SK-N-SH (cell line): ENCODE data around the gene SLC6A17. TPM values are rescaled to one million over a fixed set of nuclear protein-coding genes. Genes with fewer than 3 reads are reported as not detected.

Experiments used
- CTCF ChIA-PET: fragments of 300-600, 350-600 bp; formaldehyde crosslinking; extraction: SDS; loops from one replicate; lab custom pipeline; 2021; lab: Yijun Ruan, JAX
- POLR2A ChIA-PET: fragments of 350-600 bp; sonication (Branson Sonifier 250); formaldehyde crosslinking; extraction: SDS; loops from one replicate; lab custom pipeline; 2020; ENCODE audit warnings: antibody characterized with exemption, inconsistent platforms; lab: Yijun Ruan, JAX
- DNase-seq: peaks from one replicate; pipeline ENCODE4 v3.0.0; 2012
- H2AFZ ChIP-seq: fragments of 200-600 bp; sonication (generic); 2 replicates; pipeline ENCODE4 v1.8.1; 2016; ENCODE audit warnings: antibody characterized with exemption, mild to moderate bottlenecking, low read depth
- H3F3A ChIP-seq: fragments of 200-600 bp; sonication (generic); replicated peaks from 2 replicates; pipeline ENCODE3; 2016; ENCODE audit warnings: antibody characterized with exemption, mild to moderate bottlenecking; ENCODE audit not compliant: insufficient read depth
- H3K27ac ChIP-seq, 2 experiments: fragments of 200-500 bp in 1 of 2; fragments of 200-600 bp in 1 of 2; sonication (Bioruptor generic) in 1 of 2; sonication (generic), shearing (Covaris generic) in 1 of 2; 2 replicates each; pipeline versions ENCODE4 v1.5.1 to v1.6.1; 2014 to 2016; ENCODE audit warnings: low read depth in 2 of 2, inconsistent platforms in 1 of 2, low read length in 1 of 2, mild to moderate bottlenecking in 1 of 2, mixed read lengths in 1 of 2
- H3K27me3 ChIP-seq: fragments of 200-600 bp; sonication (generic), shearing (Covaris generic); 2 replicates; pipeline ENCODE4 v1.6.1; 2016; ENCODE audit warnings: mixed run types; ENCODE audit not compliant: insufficient read depth
- H3K36me3 ChIP-seq, 2 experiments: fragments of 200-500 bp in 1 of 2; fragments of 200-600 bp in 1 of 2; sonication (Bioruptor generic) in 1 of 2; sonication (generic) in 1 of 2; replicated peaks in 1 of 2; 2 replicates each; pipeline versions ENCODE3 to v1.5.1; 2014 to 2016; ENCODE audit warnings: low read length in 1 of 2, mild to moderate bottlenecking in 1 of 2; ENCODE audit not compliant: insufficient read depth in 2 of 2, control insufficient read depth in 1 of 2
- H3K4me1 ChIP-seq, 2 experiments: fragments of 200-500 bp in 1 of 2; fragments of 200-600 bp in 1 of 2; sonication (Bioruptor generic) in 1 of 2; sonication (generic), shearing (Covaris generic) in 1 of 2; 2 replicates each; pipeline versions ENCODE4 v1.5.1 to v1.6.1; 2014 to 2016; ENCODE audit warnings: low read depth in 1 of 2, low read length in 1 of 2, mixed run types in 1 of 2; ENCODE audit not compliant: insufficient read depth in 2 of 2, control insufficient read depth in 1 of 2
- H3K4me2 ChIP-seq: fragments of 200-600 bp; sonication (generic), shearing (Covaris generic); 2 replicates; pipeline ENCODE4 v1.6.1; 2017; ENCODE audit warnings: mixed run types
- H3K4me3 ChIP-seq, 2 experiments: fragments of 200-500 bp in 1 of 2; fragments of 200-600 bp in 1 of 2; sonication (Bioruptor generic) in 1 of 2; sonication (generic), shearing (Covaris generic) in 1 of 2; 2 replicates each; pipeline versions ENCODE4 v1.5.1 to v1.8.1; 2014 to 2016; ENCODE audit warnings: low read depth in 2 of 2, inconsistent platforms in 1 of 2, low read length in 1 of 2, mild to moderate bottlenecking in 1 of 2, mixed read lengths in 1 of 2, moderate library complexity in 1 of 2
- H3K79me2 ChIP-seq: fragments of 200-600 bp; sonication (generic); 2 replicates; pipeline ENCODE4 v1.8.1; 2017; ENCODE audit warnings: mild to moderate bottlenecking; ENCODE audit not compliant: insufficient read depth
- H3K9ac ChIP-seq: fragments of 200-600 bp; sonication (generic); 2 replicates; pipeline ENCODE4 v1.6.1; 2017; ENCODE audit warnings: mixed run types
- H3K9me2 ChIP-seq: fragments of 200-600 bp; sonication (generic); 2 replicates; pipeline ENCODE4 v1.6.1; 2017; ENCODE audit warnings: mixed run types
- H3K9me3 ChIP-seq: fragments of 200-600 bp; sonication (generic); 2 replicates; pipeline ENCODE4 v1.6.1; 2017; ENCODE audit warnings: mixed run types, mild to moderate bottlenecking, moderate library complexity
- H4K20me1 ChIP-seq: fragments of 200-600 bp; sonication (generic); 2 replicates; pipeline ENCODE4 v1.6.1; 2017; ENCODE audit warnings: mild to moderate bottlenecking, mixed run types; ENCODE audit not compliant: insufficient read depth
- CTCF ChIP-seq: fragments of 200-600 bp; sonication (generic); IDR thresholded peaks from 2 replicates; pipeline ENCODE4 v1.6.1; 2017; ENCODE audit warnings: antibody characterized with exemption, mild to moderate bottlenecking, moderate library complexity
- ELF1 ChIP-seq: IDR thresholded peaks from 2 replicates; pipeline ENCODE4 v1.4.0; 2012
- EP300 ChIP-seq, 2 experiments: IDR thresholded peaks; 2 replicates each; pipeline versions ENCODE4 v1.4.0 to v1.6.1; 2012; ENCODE audit warnings: borderline replicate concordance in 1 of 2, low read depth in 1 of 2, low read length in 1 of 2
- FOSL2 ChIP-seq: IDR thresholded peaks from 2 replicates; pipeline ENCODE4 v1.4.0; 2012; ENCODE audit warnings: low read depth, mild to moderate bottlenecking, moderate library complexity, borderline replicate concordance
- GABPA ChIP-seq: IDR thresholded peaks from 2 replicates; pipeline ENCODE4 v1.4.0; 2012; ENCODE audit warnings: low read depth, mild to moderate bottlenecking
- GATA2 ChIP-seq: sonication (generic); formaldehyde crosslinking; IDR thresholded peaks from 2 replicates; pipeline ENCODE4 v1.5.0; 2020; ENCODE audit warnings: mild to moderate bottlenecking, missing genetic modification reagents
- IRF3 ChIP-seq: fragments of 150-350 bp; IDR thresholded peaks from 2 replicates; pipeline ENCODE4 v1.6.1; 2016; ENCODE audit warnings: mild to moderate bottlenecking, low read depth, low read length
- MAX ChIP-seq: IDR thresholded peaks from 2 replicates; pipeline ENCODE4 v1.4.0; 2012; ENCODE audit warnings: low read depth
- MEF2A ChIP-seq: IDR thresholded peaks from 2 replicates; pipeline ENCODE4 v1.4.0; 2012; ENCODE audit warnings: low read depth, borderline replicate concordance
- NFIC ChIP-seq: IDR thresholded peaks from 2 replicates; pipeline ENCODE4 v1.4.0; 2012; ENCODE audit warnings: borderline replicate concordance
- NRF1 ChIP-seq: IDR thresholded peaks from 2 replicates; pipeline ENCODE4 v1.6.1; 2012; ENCODE audit warnings: low read depth, mild to moderate bottlenecking, low read length
- REST ChIP-seq: IDR thresholded peaks from 2 replicates; pipeline ENCODE4 v1.6.1; 2012; ENCODE audit warnings: mild to moderate bottlenecking, low read depth, low read length, moderate library complexity
- RFX5 ChIP-seq: IDR thresholded peaks from 2 replicates; pipeline ENCODE4 v1.6.1; 2012; ENCODE audit warnings: mild to moderate bottlenecking, improper control_type of control experiment, low read length
- SIN3A ChIP-seq: IDR thresholded peaks from 2 replicates; pipeline ENCODE4 v1.6.1; 2012; ENCODE audit warnings: low read depth, mild to moderate bottlenecking, low read length, moderate library complexity, borderline replicate concordance
- SMC3 ChIP-seq: IDR thresholded peaks from 2 replicates; pipeline ENCODE4 v1.6.1; 2012; ENCODE audit warnings: low read depth, low read length, improper control_type of control experiment
- TEAD4 ChIP-seq: IDR thresholded peaks from 2 replicates; pipeline ENCODE4 v1.4.0; 2012; ENCODE audit warnings: mild to moderate bottlenecking, borderline replicate concordance; ENCODE audit not compliant: insufficient read depth
- USF2 ChIP-seq: fragments of 150-350 bp; IDR thresholded peaks from 2 replicates; pipeline ENCODE4 v1.6.1; 2017; ENCODE audit warnings: antibody characterized with exemption, low read length, low read depth, borderline replicate concordance
- WGBS: methylation state at CpG from one replicate; pipeline ENCODE4 v1.1.6; 2017; ENCODE audit warnings: low lambda C conversion rate; 5-methylcytosine and 5-hydroxymethylcytosine counted together
- polyA plus RNA-seq, 3 experiments: library from polyadenylated mRNA; depleted of rRNA; stranded (reverse); fragments of >200 nt; gene quantifications; 2 replicates each; pipeline ENCODE4 v1.2.3, GENCODE V29; 2012

Gene SLC6A17
- polyA plus RNA-seq, 1 of the 3 experiments (the other 2 are of a cell fraction), result 0.67 TPM

GRCh38 chr1:110225212-110225611 lies 74.9 kb downstream of the SLC6A17 start:
- Histone ChIP-seq H3K36me3 (no peaks in the 10 kb centered on the region), H3K27me3 (no peaks in the 10 kb centered on the region), H3K79me2 (no peaks in the 10 kb centered on the region), H3K27ac (no peak overlapping the region), H3K4me3 (no peak overlapping the region), H3K9me2 (no peaks in the 10 kb centered on the region), H3K9me3 (no peaks in the 10 kb centered on the region), H3K4me2 (no peak overlapping the region), H3K9ac (no peak overlapping the region), H4K20me1 (no peaks in the 10 kb centered on the region), H2AFZ (no peak overlapping the region), H3F3A (no peaks in the 10 kb centered on the region), H3K4me1 (peaks cover 0 to 16% of the 10 kb centered on the region in 2 experiments; a peak in 1 of 4 replicates)
- CTCF ChIA-PET, result interaction anchor here (0.9 to 3.0 kb wide), 3 partner anchors 17 to 88 kb away, joined by 3 to 12 read pairs (median 11); no protein-coding TSS in a partner anchor
- 67% methylated on average over 6 of the region's 7 CpGs for WGBS
- POLR2A ChIA-PET, result no interaction called here
- DNase-seq, result no peak
- no peak for TF ChIP-seq USF2
- TF ChIP-seq REST, result no peak
- TF ChIP-seq GATA2 (CRISPR knock-in tag), result no peak
- TF ChIP-seq EP300 (IDR thresholded peaks at IDR 0.05; ENCODE audit: borderline replicate concordance in 1 of 2, low read depth in 1 of 2, low read length in 1 of 2), result no peak
- TF ChIP-seq TEAD4, result no peak
- TF ChIP-seq MEF2A, result no peak
- TF ChIP-seq IRF3, result no peak
- no peak for TF ChIP-seq FOSL2
- no peak for TF ChIP-seq GABPA
- no peak for TF ChIP-seq SIN3A
- TF ChIP-seq RFX5, result no peak
- TF ChIP-seq NFIC, result no peak
- no peak for TF ChIP-seq MAX
- TF ChIP-seq SMC3, result no peak
- TF ChIP-seq CTCF, result no peak
- TF ChIP-seq NRF1, result no peak
- no peak for TF ChIP-seq ELF1
